Activated CD8-positive, alpha-beta memory T cell treated with anti-CD3 and anti-CD28 coated beads for 4 hours (primary cell): ENCODE data around the gene PLEKHG4B.
"Not testable (repeated sequence)": the region's sequence is repeated elsewhere in the genome, so short reads cannot be mapped to it uniquely, and the experiment has no call there.

ENCODE experiments used
- DNase-seq, 2 donors: peaks; one replicate each; pipeline ENCODE4 v3.0.0-alpha.2; 2020; ENCODE audit warnings: low read depth in 2 of 2

The PLEKHG4B gene

DNA sequence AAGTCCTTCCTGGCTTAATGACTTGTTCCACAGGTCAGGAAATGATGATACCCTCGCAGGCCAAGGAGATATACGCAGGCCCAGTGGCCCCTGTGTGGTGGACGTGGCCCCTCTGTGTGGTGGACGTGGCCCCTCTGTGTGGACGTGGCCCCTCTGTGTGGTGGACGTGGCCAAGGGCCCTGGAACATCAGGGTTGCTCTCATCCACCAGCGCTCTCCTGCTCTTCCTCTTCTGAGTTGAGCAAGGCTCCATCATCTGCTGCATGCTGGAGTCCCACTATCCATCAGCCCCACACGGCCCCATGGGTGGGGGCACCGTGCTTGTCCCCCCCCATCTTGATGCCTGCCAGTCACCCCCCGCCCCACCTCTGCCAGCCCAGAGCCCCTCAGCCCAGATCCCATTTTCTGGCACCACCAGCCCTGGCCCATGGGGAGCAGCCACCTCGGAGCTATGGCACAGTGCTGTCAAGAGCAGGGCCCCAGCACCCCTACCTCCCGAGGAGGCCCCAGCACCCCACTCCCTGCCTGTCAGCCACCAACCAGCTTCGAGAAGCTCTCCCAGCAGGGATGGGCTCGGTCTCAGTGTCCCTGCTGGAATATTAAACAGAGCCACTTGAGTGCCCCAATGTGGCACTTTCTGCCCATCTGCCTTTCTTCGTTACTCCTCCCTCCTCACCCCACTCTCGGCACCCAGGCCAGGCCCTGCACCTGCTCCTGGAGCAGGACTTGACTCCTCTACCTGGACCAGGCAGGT, 107.4 kb downstream of the PLEKHG4B start:
- DNase-seq, result no peak

GRCh38 chr5:199950-200645, 108.1 kb downstream of the PLEKHG4B start:
- no peak for DNase-seq

- DNase-seq, result no peak
Observed at GRCh38 chr5:200985-201384, 109.0 kb downstream of the PLEKHG4B start.

GRCh38 chr5:201672-202071, 109.7 kb downstream of the PLEKHG4B start:
- no peak for DNase-seq

- DNase-seq, result no peak
Observed at GRCh38 chr5:203246-203930, 111.4 kb downstream of the PLEKHG4B start.

- DNase-seq, result no peak
Observed at GRCh38 chr5:204001-204400, 112.0 kb downstream of the PLEKHG4B start.

DNA sequence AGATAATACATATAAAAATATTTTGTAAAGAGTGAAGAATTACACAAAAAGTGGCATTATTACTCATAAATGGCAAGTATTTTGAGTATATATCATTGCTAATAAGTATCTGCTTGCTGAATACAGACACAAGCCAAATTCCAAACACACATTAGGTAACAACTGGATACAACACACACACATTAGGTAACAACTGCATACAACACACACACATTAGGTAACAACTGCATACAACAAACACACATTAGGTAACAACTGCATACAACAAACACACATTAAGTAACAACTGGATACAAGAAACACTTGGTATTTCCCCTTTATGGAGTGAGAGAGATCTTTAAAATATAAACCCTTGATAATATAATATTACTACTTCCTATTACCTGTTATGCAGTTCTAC, 112.5 kb downstream of the PLEKHG4B start:
- DNase-seq, result no peak

DNA sequence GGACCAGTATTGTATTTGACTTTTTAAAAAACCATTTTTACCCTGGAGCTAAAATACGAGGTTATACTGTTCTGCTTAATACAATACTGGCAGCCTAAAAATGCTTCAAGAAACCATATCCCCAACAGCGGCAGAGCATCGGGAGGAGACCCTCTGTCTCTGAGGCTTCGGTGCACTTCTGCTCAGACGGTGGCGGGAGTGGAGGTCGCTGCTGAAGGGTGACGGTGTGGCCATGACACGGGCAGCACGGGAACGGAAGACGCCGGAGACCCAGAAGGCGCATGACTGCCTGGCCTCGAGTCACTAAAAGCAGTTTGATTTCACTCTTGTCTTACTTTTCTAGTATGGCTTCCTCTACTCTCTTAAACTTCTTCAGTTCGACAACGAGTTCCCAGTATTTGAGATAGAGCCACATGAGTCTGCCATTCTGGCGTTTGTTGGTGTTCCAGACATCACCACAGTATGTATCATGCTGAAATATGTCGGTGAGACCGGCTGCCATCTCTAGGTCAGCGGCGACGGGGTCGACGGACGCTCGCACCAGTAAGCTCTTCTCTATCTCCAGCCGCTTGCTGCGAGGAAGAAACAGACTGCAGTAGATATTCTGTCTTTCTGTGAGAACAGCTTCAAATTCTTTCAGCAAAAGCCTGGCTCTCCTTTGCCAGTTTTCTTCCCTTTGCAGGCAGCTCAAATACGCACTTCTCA, 113.2 kb downstream of the PLEKHG4B start:
- no peak for DNase-seq

GRCh38 chr5:206406-206805, 114.4 kb downstream of the PLEKHG4B start:
- no peak for DNase-seq

GRCh38 chr5:206927-207536, 115.1 kb downstream of the PLEKHG4B start:
- DNase-seq, result no peak

- DNase-seq, result no peak
Observed at GRCh38 chr5:207599-207998, 115.6 kb downstream of the PLEKHG4B start.

GRCh38 chr5:208449-209114, 116.6 kb downstream of the PLEKHG4B start:
- DNase-seq, result no peak

GRCh38 chr5:213803-214395, 121.9 kb downstream of the PLEKHG4B start:
- no peak for DNase-seq

DNA sequence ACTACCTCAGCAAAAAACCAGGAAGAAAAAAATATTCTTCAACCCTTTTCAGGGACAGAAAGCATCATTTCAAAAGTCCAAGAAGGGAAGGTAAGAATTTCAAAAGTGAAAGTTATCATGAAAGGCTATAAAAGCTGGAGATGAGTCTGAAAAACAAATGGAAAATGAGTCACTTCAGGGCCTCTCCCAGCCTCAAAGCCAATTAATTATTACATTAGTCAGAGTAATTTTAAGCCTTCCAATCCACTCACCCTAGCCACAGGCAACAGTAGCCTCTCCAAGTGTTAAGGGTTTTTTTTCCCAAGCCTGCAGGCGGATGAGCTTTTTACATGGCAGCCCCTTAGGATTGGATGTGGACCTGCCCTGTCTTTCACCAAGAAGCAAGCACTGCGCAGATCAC, 123.3 kb downstream of the PLEKHG4B start:
- not testable (repeated sequence) for DNase-seq

DNA sequence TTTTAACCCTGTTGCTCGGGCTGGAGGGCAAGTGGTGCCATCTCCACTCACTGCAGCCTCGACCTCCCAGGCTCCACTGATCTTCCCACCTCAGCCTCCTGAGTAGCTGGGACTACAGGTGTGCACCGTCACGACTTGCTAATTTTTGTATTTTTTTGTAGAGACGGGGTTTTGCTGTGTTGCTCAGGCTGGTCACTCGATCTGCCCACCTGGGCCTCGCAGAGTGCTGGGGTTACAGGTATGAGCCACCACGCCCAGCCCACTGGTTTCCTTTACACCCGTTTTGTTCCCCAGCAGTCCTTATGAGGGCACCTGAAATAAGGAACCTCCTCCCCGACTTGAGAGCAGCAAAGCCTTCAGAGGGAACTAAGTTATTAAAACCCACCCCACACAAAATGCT, 124.1 kb downstream of the PLEKHG4B start:
- not testable (repeated sequence) for DNase-seq

DNA sequence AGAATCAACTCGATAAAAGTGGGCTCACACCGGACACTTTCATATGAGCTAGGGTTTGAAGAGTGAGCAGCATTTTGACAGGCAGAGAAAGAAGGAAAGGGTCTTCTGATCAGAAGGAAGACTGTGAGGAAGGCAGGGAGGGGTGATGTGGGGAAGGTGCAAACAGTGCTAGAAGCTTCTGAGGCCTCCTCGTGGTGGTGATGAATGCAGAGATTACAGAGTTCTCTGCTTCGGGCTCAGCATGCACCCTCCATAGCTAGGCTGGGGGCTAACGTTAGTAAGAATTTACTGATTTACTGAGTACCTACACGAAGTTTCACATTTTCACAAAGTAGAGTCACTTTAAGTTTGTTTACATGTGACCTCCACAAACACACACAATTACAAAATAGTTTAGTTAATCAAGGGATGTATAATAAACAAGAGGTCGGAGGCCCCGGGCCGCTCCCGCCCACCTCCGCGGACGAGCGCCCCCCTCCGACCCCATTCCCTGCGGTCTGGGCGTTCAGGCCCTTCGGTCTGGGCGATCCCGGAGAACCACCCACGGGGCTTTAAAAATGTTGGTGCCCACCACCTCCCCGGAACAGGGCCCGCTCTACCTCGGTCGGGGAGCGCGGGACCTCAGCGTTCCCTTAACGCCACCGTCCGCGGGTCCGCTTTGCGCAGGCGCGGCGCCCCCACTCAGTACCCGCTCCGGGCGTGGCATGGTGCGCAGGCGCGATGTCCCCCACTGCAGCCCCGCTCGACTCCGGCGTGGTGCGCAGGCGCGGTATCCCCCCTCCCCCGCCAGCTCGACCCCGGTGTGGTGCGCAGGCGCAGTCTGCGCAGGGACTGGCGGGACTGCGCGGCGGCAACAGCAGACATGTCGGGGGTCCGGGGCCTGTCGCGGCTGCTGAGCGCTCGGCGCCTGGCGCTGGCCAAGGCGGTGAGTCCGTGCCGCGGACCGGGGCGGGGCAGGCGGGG, 125.8 kb downstream of the PLEKHG4B start, which contains the start of the genes CCDC127 and SDHA:
TSS of gene CCDC127 (minus strand) at position 660 of the 963 bp plus-strand sequence. CDS start 1,304 bp downstream, outside the sequence.
TSS of gene SDHA (plus strand) at position 827 of the 963 bp plus-strand sequence. CDS start at position 863, 36 bp downstream.
- DNase-seq, result peak; percentile 96 to 97

DNA sequence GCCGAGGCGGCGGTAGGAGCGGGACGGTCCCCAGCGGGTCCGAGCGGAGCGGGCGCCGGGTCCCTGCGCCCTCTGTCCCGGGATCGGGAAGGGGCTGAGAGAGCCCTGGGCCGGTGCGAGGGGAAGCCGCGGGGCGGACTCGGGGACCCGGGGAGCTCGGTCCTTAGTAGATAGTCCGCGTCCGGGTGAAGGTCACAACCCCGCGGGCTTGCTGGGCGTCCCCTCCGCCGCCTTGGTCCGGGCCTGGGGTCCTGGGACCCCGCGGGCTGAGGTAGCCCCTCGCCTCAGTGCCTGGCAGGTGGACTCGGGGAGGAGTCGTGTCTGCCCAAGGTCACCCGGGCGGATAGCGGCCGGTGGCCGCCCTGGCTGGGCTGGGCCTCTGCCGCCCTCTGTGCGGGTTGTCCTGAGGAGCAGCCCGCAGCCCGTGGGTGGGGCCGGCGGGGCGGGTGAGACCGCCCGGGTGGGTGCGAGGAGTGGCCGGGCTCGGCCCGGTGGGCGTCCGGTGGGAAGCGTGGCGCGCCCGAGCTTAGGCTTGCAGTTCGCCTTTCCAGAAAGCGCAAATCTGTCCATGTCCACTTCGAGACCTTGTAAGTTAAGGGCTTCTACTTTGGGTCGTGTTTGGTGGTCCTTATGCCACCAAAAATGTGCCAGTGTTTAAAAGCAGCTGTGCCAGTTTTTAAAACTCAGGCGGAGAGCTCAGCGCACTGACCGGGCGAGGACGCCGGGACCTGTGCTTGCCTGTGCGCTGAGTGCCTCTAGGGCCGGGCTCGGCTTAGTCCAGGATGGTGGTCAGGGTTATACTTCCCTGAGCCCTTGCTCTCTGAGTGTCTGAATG, 126.7 kb downstream of the PLEKHG4B start:
- DNase-seq, result no peak

- DNase-seq, result no peak
Observed at GRCh38 chr5:219460-219863, 127.5 kb downstream of the PLEKHG4B start.
